Activated T-cell treated with anti-CD3 and anti-CD28 coated beads, Interleukin-2, amount 50 U/mL, for 72 hours (primary cell): Measurements from ENCODE around the gene CELF1. TPM values are rescaled to one million over a fixed set of nuclear protein-coding genes. Genes with fewer than 3 reads are reported as not detected.

Source experiments
- total RNA-seq, 2 donors: library from RNA; stranded (reverse); gene quantifications; one replicate each; pipeline ENCODE4 v1.2.3, GENCODE V29; 2022

The CELF1 gene
- total RNA-seq, 2 donors from 2014 or later: 128 to 149 TPM

Other genes starting within 250 kb of the CELF1 start
- not detected for gene MYBPC3, start 200.4 kb downstream of the CELF1 start, total RNA-seq
- gene SPI1, start 174.6 kb downstream of the CELF1 start, total RNA-seq: under 1 TPM; 0.35 to 0.55 TPM
- 10 to 100 TPM; 16.2 to 21.0 TPM for gene SLC39A13, start 144.5 kb downstream of the CELF1 start, total RNA-seq
- gene PSMC3, start 126.7 kb downstream of the CELF1 start, total RNA-seq: 100 to 1,000 TPM; 121 to 149 TPM
- 1 to 10 TPM in 1 of 2 donors, under 1 TPM in 1; 0.77 to 1.3 TPM for gene RAPSN, start 104.0 kb downstream of the CELF1 start, total RNA-seq
- 10 to 100 TPM; 37.0 to 40.1 TPM for gene PTPMT1, start 12.5 kb upstream of the CELF1 start, total RNA-seq
- gene KBTBD4, start 25.8 kb upstream of the CELF1 start, total RNA-seq: 10 to 100 TPM; 17.2 to 18.6 TPM
- gene NDUFS3, start 25.9 kb upstream of the CELF1 start, total RNA-seq: 10 to 100 TPM; 78.9 to 84.2 TPM
- gene FAM180B, start 33.5 kb upstream of the CELF1 start, total RNA-seq: under 1 TPM; 0.16 to 0.24 TPM
- under 1 TPM; 0.19 to 0.74 TPM for gene C1QTNF4, start 41.3 kb upstream of the CELF1 start, total RNA-seq
- gene MTCH2, start 89.4 kb upstream of the CELF1 start, total RNA-seq: 10 to 100 TPM; 47.9 to 56.2 TPM
- 1 to 10 TPM; 7.6 to 8.3 TPM for gene AGBL2, start 162.2 kb upstream of the CELF1 start, total RNA-seq
- gene FNBP4, start 214.2 kb upstream of the CELF1 start, total RNA-seq: 100 to 1,000 TPM; 148 to 157 TPM